ENCODE data around the gene BIN1.

DNA sequence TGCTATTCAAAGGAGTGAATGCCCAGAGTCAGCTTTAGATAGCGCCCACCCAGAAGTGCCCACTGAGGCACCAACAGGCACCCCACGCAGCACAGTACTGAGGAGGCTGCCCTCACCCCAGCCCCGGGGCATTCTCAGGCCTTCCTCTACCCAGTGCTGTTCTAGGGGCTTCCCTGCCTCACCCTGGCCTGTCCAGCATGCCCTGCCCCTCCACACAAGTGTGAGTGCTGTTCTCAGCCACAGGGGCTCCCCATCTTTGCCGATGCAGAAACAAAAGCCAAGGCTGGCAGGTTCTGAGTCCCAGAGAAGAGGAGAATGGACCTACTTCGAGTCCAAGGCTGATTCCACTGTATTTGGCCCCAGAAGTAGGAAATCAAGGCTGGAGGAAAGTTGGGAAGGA lies 15.8 kb downstream of the BIN1 start:
- TF ChIP-seq, protein P1, sequence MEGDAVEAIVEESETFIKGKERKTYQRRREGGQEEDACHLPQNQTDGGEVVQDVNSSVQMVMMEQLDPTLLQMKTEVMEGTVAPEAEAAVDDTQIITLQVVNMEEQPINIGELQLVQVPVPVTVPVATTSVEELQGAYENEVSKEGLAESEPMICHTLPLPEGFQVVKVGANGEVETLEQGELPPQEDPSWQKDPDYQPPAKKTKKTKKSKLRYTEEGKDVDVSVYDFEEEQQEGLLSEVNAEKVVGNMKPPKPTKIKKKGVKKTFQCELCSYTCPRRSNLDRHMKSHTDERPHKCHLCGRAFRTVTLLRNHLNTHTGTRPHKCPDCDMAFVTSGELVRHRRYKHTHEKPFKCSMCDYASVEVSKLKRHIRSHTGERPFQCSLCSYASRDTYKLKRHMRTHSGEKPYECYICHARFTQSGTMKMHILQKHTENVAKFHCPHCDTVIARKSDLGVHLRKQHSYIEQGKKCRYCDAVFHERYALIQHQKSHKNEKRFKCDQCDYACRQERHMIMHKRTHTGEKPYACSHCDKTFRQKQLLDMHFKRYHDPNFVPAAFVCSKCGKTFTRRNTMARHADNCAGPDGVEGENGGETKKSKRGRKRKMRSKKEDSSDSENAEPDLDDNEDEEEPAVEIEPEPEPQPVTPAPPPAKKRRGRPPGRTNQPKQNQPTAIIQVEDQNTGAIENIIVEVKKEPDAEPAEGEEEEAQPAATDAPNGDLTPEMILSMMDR (IDR thresholded peaks at IDR 0.05), result no peak
- TF ChIP-seq EZH2 (IDR thresholded peaks at IDR 0.05; ENCODE audit: borderline replicate concordance, insufficient read depth, low read depth, low read length, poor library complexity, severe bottlenecking), result no peak
